ENCODE results near the gene EGFR.

The EGFR gene

DNA sequence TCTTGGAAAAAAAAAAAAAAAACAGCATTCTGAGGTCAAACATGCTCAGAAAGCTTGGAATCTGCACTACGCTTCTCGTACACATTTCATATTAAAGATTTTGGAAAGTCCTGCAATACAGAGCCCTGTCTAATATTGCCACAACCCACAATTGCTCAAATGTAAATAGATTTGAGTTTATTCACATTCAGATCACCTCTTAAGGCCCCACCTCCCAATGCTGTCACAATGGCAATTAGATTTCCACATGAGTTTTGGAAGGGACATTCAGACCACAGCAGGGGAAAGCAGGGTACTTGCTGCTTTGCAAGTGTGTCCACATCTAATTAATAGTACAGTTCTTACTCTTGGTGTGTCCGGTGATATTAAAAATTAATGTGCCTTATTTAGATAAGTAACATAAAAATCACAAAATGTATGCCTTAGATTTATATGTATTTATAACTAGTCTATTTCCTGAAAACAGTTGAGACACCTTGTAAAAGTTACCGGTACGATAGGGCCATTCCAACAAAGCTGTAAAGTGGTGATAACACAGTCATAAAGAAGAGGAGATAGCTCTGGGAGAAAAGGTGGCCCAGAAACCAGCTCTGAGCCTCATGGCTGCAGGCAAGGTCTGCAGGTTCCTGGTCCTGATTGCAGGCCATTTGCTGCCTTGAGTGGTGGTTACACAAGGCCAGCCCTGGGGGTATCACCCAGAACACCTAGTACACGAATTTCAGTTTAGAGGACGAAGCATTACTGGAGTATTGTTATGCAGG lies 27.9 kb downstream of the EGFR start:
- no peaks in the 10 kb centered on the region for H3F3A ChIP-seq (ENCODE audit: insufficient read depth)
- H4K20me1 ChIP-seq (ENCODE audit: low read depth, low read length): no peaks in the 10 kb centered on the region
- H2AFZ ChIP-seq (ENCODE audit: low read depth, low read length, severe bottlenecking): no peak overlapping the region
- no peaks in the 10 kb centered on the region for H3K79me2 ChIP-seq (ENCODE audit: insufficient read depth, low read length)
- no peaks in the 10 kb centered on the region for H3K9me3 ChIP-seq (ENCODE audit: insufficient read depth, low read length)
- no peaks in the 10 kb centered on the region for H3K36me3 ChIP-seq (ENCODE audit: low read length)
- TF ChIP-seq EZH2phosphoT487 (conservative IDR thresholded peaks at IDR 0.05; ENCODE audit: low read length): no peak
- TF ChIP-seq, protein P1, sequence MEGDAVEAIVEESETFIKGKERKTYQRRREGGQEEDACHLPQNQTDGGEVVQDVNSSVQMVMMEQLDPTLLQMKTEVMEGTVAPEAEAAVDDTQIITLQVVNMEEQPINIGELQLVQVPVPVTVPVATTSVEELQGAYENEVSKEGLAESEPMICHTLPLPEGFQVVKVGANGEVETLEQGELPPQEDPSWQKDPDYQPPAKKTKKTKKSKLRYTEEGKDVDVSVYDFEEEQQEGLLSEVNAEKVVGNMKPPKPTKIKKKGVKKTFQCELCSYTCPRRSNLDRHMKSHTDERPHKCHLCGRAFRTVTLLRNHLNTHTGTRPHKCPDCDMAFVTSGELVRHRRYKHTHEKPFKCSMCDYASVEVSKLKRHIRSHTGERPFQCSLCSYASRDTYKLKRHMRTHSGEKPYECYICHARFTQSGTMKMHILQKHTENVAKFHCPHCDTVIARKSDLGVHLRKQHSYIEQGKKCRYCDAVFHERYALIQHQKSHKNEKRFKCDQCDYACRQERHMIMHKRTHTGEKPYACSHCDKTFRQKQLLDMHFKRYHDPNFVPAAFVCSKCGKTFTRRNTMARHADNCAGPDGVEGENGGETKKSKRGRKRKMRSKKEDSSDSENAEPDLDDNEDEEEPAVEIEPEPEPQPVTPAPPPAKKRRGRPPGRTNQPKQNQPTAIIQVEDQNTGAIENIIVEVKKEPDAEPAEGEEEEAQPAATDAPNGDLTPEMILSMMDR (IDR thresholded peaks at IDR 0.05; ENCODE audit: insufficient read depth, low read length, poor library complexity, severe bottlenecking): no peak
- H3K4me2 ChIP-seq (ENCODE audit: low read depth, low read length, poor library complexity, severe bottlenecking): no peak overlapping the region
- H3K9me2 ChIP-seq (replicated peaks; ENCODE audit: insufficient read depth, low read length): no peaks in the 10 kb centered on the region
- no peak overlapping the region for H3K9ac ChIP-seq (ENCODE audit: low read length)
- no peaks in the 10 kb centered on the region for H3K27me3 ChIP-seq (ENCODE audit: low read length)
- no peak overlapping the region for H3K27ac ChIP-seq (ENCODE audit: low read depth, low read length)
- H3K4me3 ChIP-seq (ENCODE audit: insufficient read depth, low read length, poor library complexity, severe bottlenecking): no peak overlapping the region

DNA sequence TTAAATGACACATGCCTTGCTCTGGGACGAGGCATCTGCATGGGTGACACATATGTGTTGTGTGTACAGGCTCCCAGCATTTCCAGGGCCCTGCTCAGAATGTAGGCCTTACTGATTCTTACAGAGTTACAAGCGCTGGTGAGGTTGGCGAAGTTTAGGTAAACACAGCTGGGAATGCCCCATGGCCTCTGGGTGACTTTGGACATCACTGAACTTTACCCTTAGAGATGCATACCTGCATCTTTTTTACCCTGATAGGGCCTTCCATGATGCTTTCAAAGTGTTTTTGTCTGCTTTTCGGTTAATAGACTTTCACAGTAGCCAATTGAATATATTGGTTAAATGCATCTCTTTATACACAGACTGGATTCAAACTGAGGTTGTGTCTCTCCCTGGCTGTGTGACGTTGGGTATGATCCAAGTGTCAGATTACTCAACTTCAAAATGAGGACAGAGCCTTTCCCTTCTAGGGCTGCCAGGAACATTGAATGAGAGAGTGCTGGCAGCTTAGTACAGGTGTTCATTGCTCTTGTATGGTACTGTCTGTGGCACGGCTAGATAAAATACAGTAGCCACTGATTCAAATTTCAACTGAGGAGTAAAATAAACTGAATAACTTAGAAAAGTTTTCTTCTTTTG lies 29.5 kb downstream of the EGFR start:
- no peak overlapping the region for H3K4me3 ChIP-seq (ENCODE audit: insufficient read depth, low read length, poor library complexity, severe bottlenecking)
- H3K27me3 ChIP-seq (ENCODE audit: low read length): no peaks in the 10 kb centered on the region
- H3K9ac ChIP-seq (ENCODE audit: low read length): no peak overlapping the region
- no peak overlapping the region for H3K27ac ChIP-seq (ENCODE audit: low read depth, low read length)
- H4K20me1 ChIP-seq (ENCODE audit: low read depth, low read length): no peaks in the 10 kb centered on the region
- TF ChIP-seq, protein P1 (IDR thresholded peaks at IDR 0.05; ENCODE audit: insufficient read depth, low read length, poor library complexity, severe bottlenecking): no peak
- TF ChIP-seq EZH2phosphoT487 (conservative IDR thresholded peaks at IDR 0.05; ENCODE audit: low read length): no peak
- no peaks in the 10 kb centered on the region for H3F3A ChIP-seq (ENCODE audit: insufficient read depth)
- no peak overlapping the region for H3K4me2 ChIP-seq (ENCODE audit: low read depth, low read length, poor library complexity, severe bottlenecking)
- H3K9me2 ChIP-seq (replicated peaks; ENCODE audit: insufficient read depth, low read length): no peaks in the 10 kb centered on the region
- H3K79me2 ChIP-seq (ENCODE audit: insufficient read depth, low read length): no peaks in the 10 kb centered on the region
- H3K9me3 ChIP-seq (ENCODE audit: insufficient read depth, low read length): no peaks in the 10 kb centered on the region
- no peaks in the 10 kb centered on the region for H3K36me3 ChIP-seq (ENCODE audit: low read length)
- no peak overlapping the region for H2AFZ ChIP-seq (ENCODE audit: low read depth, low read length, severe bottlenecking)

DNA sequence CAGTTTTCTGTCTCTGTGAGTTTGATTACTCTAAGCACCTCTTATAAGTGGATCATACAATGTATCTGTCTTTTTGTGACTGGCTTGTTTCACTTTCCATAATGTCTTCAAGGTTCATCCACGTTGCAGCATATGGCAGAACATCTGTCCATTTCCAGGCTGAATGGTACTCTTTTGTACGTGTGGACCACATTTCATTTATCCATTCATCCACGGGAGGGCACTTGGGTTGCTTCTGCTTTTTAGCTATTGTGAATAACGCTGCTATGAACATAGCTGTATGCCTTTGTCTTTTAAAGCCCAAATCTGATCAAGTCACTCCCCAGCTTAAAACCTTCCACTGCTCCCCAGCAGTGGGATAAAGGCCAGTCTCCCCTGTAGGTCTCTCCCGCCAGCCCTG lies 31.5 kb downstream of the EGFR start:
- H2AFZ ChIP-seq (ENCODE audit: low read depth, low read length, severe bottlenecking): no peak overlapping the region
- no peak overlapping the region for H3K27ac ChIP-seq (ENCODE audit: low read depth, low read length)
- no peaks in the 10 kb centered on the region for H3F3A ChIP-seq (ENCODE audit: insufficient read depth)
- no peaks in the 10 kb centered on the region for H3K79me2 ChIP-seq (ENCODE audit: insufficient read depth, low read length)
- no peaks in the 10 kb centered on the region for H3K9me3 ChIP-seq (ENCODE audit: insufficient read depth, low read length)
- TF ChIP-seq, protein P1 (IDR thresholded peaks at IDR 0.05; ENCODE audit: insufficient read depth, low read length, poor library complexity, severe bottlenecking): no peak
- no peak for TF ChIP-seq EZH2phosphoT487 (conservative IDR thresholded peaks at IDR 0.05; ENCODE audit: low read length)
- H3K9ac ChIP-seq (ENCODE audit: low read length): no peak overlapping the region
- no peak overlapping the region for H3K4me3 ChIP-seq (ENCODE audit: insufficient read depth, low read length, poor library complexity, severe bottlenecking)
- H3K27me3 ChIP-seq (ENCODE audit: low read length): no peaks in the 10 kb centered on the region
- H4K20me1 ChIP-seq (ENCODE audit: low read depth, low read length): no peaks in the 10 kb centered on the region
- no peaks in the 10 kb centered on the region for H3K9me2 ChIP-seq (replicated peaks; ENCODE audit: insufficient read depth, low read length)
- H3K36me3 ChIP-seq (ENCODE audit: low read length): no peaks in the 10 kb centered on the region
- no peak overlapping the region for H3K4me2 ChIP-seq (ENCODE audit: low read depth, low read length, poor library complexity, severe bottlenecking)
